ENCODE measurements around the gene MID2.

MID2 gene

GRCh38 chrX:107825698-107826237 lies at the start of gene MID2:
MID2 (plus strand) TSS chrX:107825866; CDS start chrX:107826427, 561 bp downstream.
- H3K4me3 ChIP-seq (ENCODE audit: severe bottlenecking), result peak within 1 kb of the TSS; percentile 66
- peak within 1 kb of the TSS; percentile 63 for H3K27ac ChIP-seq (ENCODE audit: poor library complexity, severe bottlenecking)
- ATAC-seq (ENCODE audit: low read depth), result peak; percentile 77
- H3K27me3 ChIP-seq (ENCODE audit: insufficient read depth, poor library complexity, severe bottlenecking), result no peaks in the 10 kb centered on the region
- no peaks in the 10 kb centered on the region for H3K4me1 ChIP-seq (ENCODE audit: insufficient read depth, poor library complexity, severe bottlenecking)
- no peak for TF ChIP-seq CTCF (IDR thresholded peaks at IDR 0.05; ENCODE audit: poor library complexity, severe bottlenecking)
- no peaks in the 10 kb centered on the region for H3K36me3 ChIP-seq (ENCODE audit: low read depth)
- peak; percentile 74 for DNase-seq (ENCODE audit: low spot score)
- H3K9me3 ChIP-seq (ENCODE audit: severe bottlenecking), result no peaks in the 10 kb centered on the region

GRCh38 chrX:107776649-107777535 lies 48.8 kb upstream of the MID2 start:
- Histone ChIP-seq H3K27ac (ENCODE audit: poor library complexity, severe bottlenecking) (peak overlapping the region; percentile 21), H3K4me1 (ENCODE audit: insufficient read depth, poor library complexity, severe bottlenecking) (peaks cover 6% of the 10 kb centered on the region), H3K27me3 (ENCODE audit: insufficient read depth, poor library complexity, severe bottlenecking) (no peaks in the 10 kb centered on the region), H3K9me3 (ENCODE audit: severe bottlenecking) (no peaks in the 10 kb centered on the region), H3K36me3 (ENCODE audit: low read depth) (no peaks in the 10 kb centered on the region), H3K4me3 (ENCODE audit: severe bottlenecking) (peak overlapping the region; percentile 31)
- DNase-seq (ENCODE audit: low spot score), result peak; percentile 57
- ATAC-seq (ENCODE audit: low read depth), result peak; percentile 75
- TF ChIP-seq CTCF (IDR thresholded peaks at IDR 0.05; ENCODE audit: poor library complexity, severe bottlenecking), result peak; percentile 62

- Histone ChIP-seq H3K4me3 (ENCODE audit: severe bottlenecking) (peak within 1 kb of the TSS; percentile 31), H3K9me3 (ENCODE audit: severe bottlenecking) (no peaks in the 10 kb centered on the region), H3K27me3 (ENCODE audit: insufficient read depth, poor library complexity, severe bottlenecking) (no peaks in the 10 kb centered on the region), H3K27ac (ENCODE audit: poor library complexity, severe bottlenecking) (peak within 1 kb of the TSS; percentile 21), H3K36me3 (ENCODE audit: low read depth) (no peaks in the 10 kb centered on the region), H3K4me1 (ENCODE audit: insufficient read depth, poor library complexity, severe bottlenecking) (peaks cover 6% of the 10 kb centered on the region)
- ATAC-seq (ENCODE audit: low read depth), result no peak
- DNase-seq (ENCODE audit: low spot score), result no peak
- TF ChIP-seq CTCF (IDR thresholded peaks at IDR 0.05; ENCODE audit: poor library complexity, severe bottlenecking), result peak; percentile 31
These were observed 48.2 kb upstream of the MID2 start, which contains the start of gene NCBP2L for GRCh38 chrX:107777536-107777832. NCBP2L (plus strand) TSS chrX:107777733; CDS start chrX:107794221, 16,488 bp downstream.

- H3K27me3 ChIP-seq (ENCODE audit: insufficient read depth, poor library complexity, severe bottlenecking), result no peaks in the 10 kb centered on the region
- TF ChIP-seq CTCF (IDR thresholded peaks at IDR 0.05; ENCODE audit: poor library complexity, severe bottlenecking), result no peak
- H3K9me3 ChIP-seq (ENCODE audit: severe bottlenecking), result no peaks in the 10 kb centered on the region
- ATAC-seq (ENCODE audit: low read depth) (no peak), DNase-seq (ENCODE audit: low spot score) (no peak)
- H3K36me3 ChIP-seq (ENCODE audit: low read depth), result no peaks in the 10 kb centered on the region
- H3K4me3 ChIP-seq (ENCODE audit: severe bottlenecking), result no peak overlapping the region
- no peak overlapping the region for H3K27ac ChIP-seq (ENCODE audit: poor library complexity, severe bottlenecking)
- peaks cover 6% of the 10 kb centered on the region for H3K4me1 ChIP-seq (ENCODE audit: insufficient read depth, poor library complexity, severe bottlenecking)
These were observed 45.1 kb upstream of the MID2 start for GRCh38 chrX:107780525-107780924.

- no peaks in the 10 kb centered on the region for H3K9me3 ChIP-seq (ENCODE audit: severe bottlenecking)
- H3K27me3 ChIP-seq (ENCODE audit: insufficient read depth, poor library complexity, severe bottlenecking), result no peaks in the 10 kb centered on the region
- H3K27ac ChIP-seq (ENCODE audit: poor library complexity, severe bottlenecking), result no peak overlapping the region
- no peak overlapping the region for H3K4me3 ChIP-seq (ENCODE audit: severe bottlenecking)
- H3K36me3 ChIP-seq (ENCODE audit: low read depth), result no peaks in the 10 kb centered on the region
- ATAC-seq (ENCODE audit: low read depth) (no peak), DNase-seq (ENCODE audit: low spot score) (no peak)
- no peaks in the 10 kb centered on the region for H3K4me1 ChIP-seq (ENCODE audit: insufficient read depth, poor library complexity, severe bottlenecking)
- TF ChIP-seq CTCF (IDR thresholded peaks at IDR 0.05; ENCODE audit: poor library complexity, severe bottlenecking), result no peak
These were observed 37.8 kb upstream of the MID2 start for GRCh38 chrX:107787827-107788226.
